ENCODE measurements around the gene HOXB5.

Gene HOXB5

GRCh38 chr17:48609759-48610281 is 16.2 kb upstream of the HOXB5 start:
- H3K4me1 Mint-ChIP-seq: peaks cover 46% of the 10 kb centered on the region
- TF ChIP-seq CTCF (IDR thresholded peaks at IDR 0.05; ENCODE audit: unreplicated experiment in 3 of 3): no peak
- H3K4me3 Mint-ChIP-seq: peak overlapping the region; percentile 94 to 98 (median 94)
- no peaks in the 10 kb centered on the region for H3K9me3 Mint-ChIP-seq
- peaks cover 12% of the 10 kb centered on the region for H3K36me3 Mint-ChIP-seq (ENCODE audit: low read depth)
- H3K27me3 Mint-ChIP-seq (ENCODE audit: low read depth): peaks cover 68% of the 10 kb centered on the region
- H3K27ac Mint-ChIP-seq: peak overlapping the region in 2 of 3 experiments; percentile 98 to 99

- TF ChIP-seq CTCF (IDR thresholded peaks at IDR 0.05; ENCODE audit: unreplicated experiment in 3 of 3): no peak
- H3K27me3 Mint-ChIP-seq (ENCODE audit: low read depth): peaks cover 60% of the 10 kb centered on the region
- H3K27ac Mint-ChIP-seq: peak overlapping the region in 2 of 3 experiments; percentile 98 to 99
- H3K4me3 Mint-ChIP-seq: peak overlapping the region; percentile 94 to 98 (median 94)
- H3K36me3 Mint-ChIP-seq (ENCODE audit: low read depth): peaks cover 12% of the 10 kb centered on the region
- peaks cover 45% of the 10 kb centered on the region for H3K4me1 Mint-ChIP-seq
- H3K9me3 Mint-ChIP-seq: no peaks in the 10 kb centered on the region
These were observed 15.5 kb upstream of the HOXB5 start for GRCh38 chr17:48609033-48609432.

- H3K4me3 Mint-ChIP-seq: peak overlapping the region; percentile 94 to 98 (median 94)
- no peaks in the 10 kb centered on the region for H3K9me3 Mint-ChIP-seq
- H3K27ac Mint-ChIP-seq: peak overlapping the region in 2 of 3 experiments; percentile 98 to 99
- no peak for TF ChIP-seq CTCF (IDR thresholded peaks at IDR 0.05; ENCODE audit: unreplicated experiment in 3 of 3)
- H3K36me3 Mint-ChIP-seq (ENCODE audit: low read depth): peaks cover 12% of the 10 kb centered on the region
- peaks cover 45% of the 10 kb centered on the region for H3K4me1 Mint-ChIP-seq
- H3K27me3 Mint-ChIP-seq (ENCODE audit: low read depth): peaks cover 60% of the 10 kb centered on the region
These were observed 14.9 kb upstream of the HOXB5 start for GRCh38 chr17:48608494-48608834.

- no peak for TF ChIP-seq CTCF (IDR thresholded peaks at IDR 0.05; ENCODE audit: unreplicated experiment in 3 of 3)
- Mint-ChIP-seq H3K4me1 (peaks cover 49% of the 10 kb centered on the region), H3K27me3 (ENCODE audit: low read depth) (peaks cover 61% of the 10 kb centered on the region), H3K27ac (peak overlapping the region in 2 of 3 experiments; percentile 98 to 99), H3K36me3 (ENCODE audit: low read depth) (peaks cover 4% of the 10 kb centered on the region), H3K4me3 (peak overlapping the region; percentile 94 to 99 (median 98)), H3K9me3 (no peaks in the 10 kb centered on the region)
These were observed 13.5 kb upstream of the HOXB5 start for GRCh38 chr17:48606892-48607614.

- no peak for TF ChIP-seq CTCF (IDR thresholded peaks at IDR 0.05; ENCODE audit: unreplicated experiment in 3 of 3)
- Mint-ChIP-seq H3K27ac (peak overlapping the region in 2 of 3 experiments; percentile 98 to 99), H3K4me1 (peaks cover 44% of the 10 kb centered on the region), H3K27me3 (ENCODE audit: low read depth) (peaks cover 63% of the 10 kb centered on the region), H3K4me3 (peak overlapping the region; percentile 94 to 99 (median 98)), H3K36me3 (ENCODE audit: low read depth) (peaks cover 8% of the 10 kb centered on the region), H3K9me3 (no peaks in the 10 kb centered on the region)
These were observed 12.7 kb upstream of the HOXB5 start for GRCh38 chr17:48605991-48606891.

All from nephron (organoid).